Activated CD4-positive, alpha-beta T cell treated with anti-CD3 and anti-CD28 coated beads for 24 hours (primary cell): ENCODE measurements around the gene MEF2C.

Experiments used
- DNase-seq, 2 donors: peaks; one replicate each; pipeline ENCODE4 v3.0.0-alpha.2; 2020; ENCODE audit warnings: low read depth in 2 of 2

MEF2C gene

GRCh38 chr5:88888291-88888690 lies 5.3 kb upstream of the MEF2C start:
- no peak for DNase-seq

- no peak for DNase-seq
Measured at GRCh38 chr5:88887342-88887741, 4.4 kb upstream of the MEF2C start.

GRCh38 chr5:88886746-88887341 lies 3.9 kb upstream of the MEF2C start:
- DNase-seq = no peak

GRCh38 chr5:88886252-88886651 lies 3.3 kb upstream of the MEF2C start:
- no peak for DNase-seq

GRCh38 chr5:88885002-88885401 lies 2.0 kb upstream of the MEF2C start:
- no peak for DNase-seq

- no peak for DNase-seq
Measured at GRCh38 chr5:88884608-88884877, 1.6 kb upstream of the MEF2C start.

- no peak for DNase-seq
Measured at GRCh38 chr5:88883836-88884607, 1.0 kb upstream of the MEF2C start.

- DNase-seq = no peak
Measured at GRCh38 chr5:88882276-88883038, 527 bp downstream of the MEF2C start.

- DNase-seq = no peak
Measured at GRCh38 chr5:88881571-88881971, 1.4 kb downstream of the MEF2C start.

GRCh38 chr5:88880201-88880600 lies 2.8 kb downstream of the MEF2C start:
- no peak for DNase-seq

- DNase-seq = no peak
Measured at GRCh38 chr5:88879724-88880123, 3.3 kb downstream of the MEF2C start.

GRCh38 chr5:88878976-88879375 lies 4.0 kb downstream of the MEF2C start:
- DNase-seq = no peak

- no peak for DNase-seq
Measured at GRCh38 chr5:88877826-88878225, 5.2 kb downstream of the MEF2C start.

GRCh38 chr5:88876714-88877113 lies 6.3 kb downstream of the MEF2C start:
- no peak for DNase-seq

GRCh38 chr5:88875341-88876234 lies 7.4 kb downstream of the MEF2C start:
- DNase-seq = no peak

- no peak for DNase-seq
Measured at GRCh38 chr5:88873447-88873846, 9.5 kb downstream of the MEF2C start.

GRCh38 chr5:88872971-88873370 lies 10.0 kb downstream of the MEF2C start:
- DNase-seq = no peak

- no peak for DNase-seq
Measured at GRCh38 chr5:88870285-88870684, 12.7 kb downstream of the MEF2C start.

- no peak for DNase-seq
Measured at GRCh38 chr5:88868468-88869068, 14.4 kb downstream of the MEF2C start.

GRCh38 chr5:88867638-88868037 lies 15.3 kb downstream of the MEF2C start:
- DNase-seq = no peak

- DNase-seq = no peak
Measured at GRCh38 chr5:88863523-88863922, 19.5 kb downstream of the MEF2C start.
